ENCODE measurements around the gene RCAN2.

- no peak for TF ChIP-seq EZH2 (IDR thresholded peaks at IDR 0.05; ENCODE audit: borderline replicate concordance, low read depth, low read length, severe bottlenecking)
- no peak for TF ChIP-seq CTCF (IDR thresholded peaks at IDR 0.05; ENCODE audit: extremely low read depth in 1 of 2, insufficient read depth in 1 of 2, low read depth in 1 of 2, low read length in 2 of 2)
- TF ChIP-seq POLR2AphosphoS5 (IDR thresholded peaks at IDR 0.05; ENCODE audit: insufficient read depth, low read depth, low read length): no peak
- TF ChIP-seq, protein P1, sequence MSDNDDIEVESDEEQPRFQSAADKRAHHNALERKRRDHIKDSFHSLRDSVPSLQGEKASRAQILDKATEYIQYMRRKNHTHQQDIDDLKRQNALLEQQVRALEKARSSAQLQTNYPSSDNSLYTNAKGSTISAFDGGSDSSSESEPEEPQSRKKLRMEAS (IDR thresholded peaks at IDR 0.05; ENCODE audit: insufficient read depth, insufficient read length): no peak
- TF ChIP-seq FOS (IDR thresholded peaks at IDR 0.05; ENCODE audit: borderline replicate concordance, insufficient read depth, low read length): no peak
- TF ChIP-seq JUN (IDR thresholded peaks at IDR 0.05; ENCODE audit: borderline replicate concordance, insufficient read depth, insufficient read length, low read depth): no peak
- no peak for TF ChIP-seq POLR2A (IDR thresholded peaks at IDR 0.05; ENCODE audit: low read depth, low read length)
- TF ChIP-seq MYC (IDR thresholded peaks at IDR 0.05; ENCODE audit: low read depth, low read length): no peak
- no peak for TF ChIP-seq GATA2 (IDR thresholded peaks at IDR 0.05; ENCODE audit: insufficient read depth, insufficient read length, low read depth, low read length)
Observed at GRCh38 chr6:46395530-46395929, 95.7 kb downstream of the RCAN2 start.
